KMS-11 (cell line): Measurements from ENCODE around the gene FEM1B.
A peak's percentile ranks its signal among the peaks of the same experiment; 100 is the strongest.

ENCODE experiments used
- H2AFZ ChIP-seq: fragments of 200-600 bp; sonication (generic); 2 replicates; pipeline ENCODE4 v1.6.1; 2016; ENCODE audit warnings: antibody characterized with exemption, mixed run types, low read depth
- H3K27ac ChIP-seq: fragments of 200-600 bp; sonication (generic); 2 replicates; pipeline ENCODE4 v1.6.1; 2016; ENCODE audit warnings: mild to moderate bottlenecking, mixed run types
- H3K27me3 ChIP-seq: fragments of 200-600 bp; sonication (generic); 2 replicates; pipeline ENCODE4 v1.6.1; 2017; ENCODE audit warnings: mild to moderate bottlenecking, low read depth, mixed run types, moderate library complexity; ENCODE audit not compliant: insufficient read depth
- H3K36me3 ChIP-seq: fragments of 200-600 bp; sonication (generic); 2 replicates; pipeline ENCODE4 v1.6.1; 2017; ENCODE audit warnings: mild to moderate bottlenecking, mixed run types; ENCODE audit not compliant: insufficient read depth
- H3K4me1 ChIP-seq: fragments of 200-600 bp; sonication (generic); 2 replicates; pipeline ENCODE4 v1.6.1; 2016; ENCODE audit warnings: mild to moderate bottlenecking, low read depth, mixed run types; ENCODE audit not compliant: poor library complexity, severe bottlenecking
- H3K4me2 ChIP-seq: fragments of 200-600 bp; sonication (generic); 2 replicates; pipeline ENCODE4 v1.7.0; 2016; ENCODE audit warnings: mild to moderate bottlenecking, mixed run types
- H3K4me3 ChIP-seq: fragments of 200-600 bp; sonication (generic); IDR thresholded peaks from 2 replicates; pipeline ENCODE4 v1.6.1; 2017; ENCODE audit warnings: low read depth, low read length, mixed read lengths; ENCODE audit not compliant: insufficient read depth
- H3K79me2 ChIP-seq: fragments of 200-600 bp; sonication (generic); 2 replicates; pipeline ENCODE4 v1.6.1; 2016; ENCODE audit warnings: low read depth, mixed run types; ENCODE audit not compliant: insufficient read depth
- H3K9ac ChIP-seq: fragments of 200-600 bp; sonication (generic); 2 replicates; pipeline ENCODE4 v1.6.1; 2016; ENCODE audit warnings: mild to moderate bottlenecking, mixed run types
- H4K20me1 ChIP-seq: fragments of 200-600 bp; sonication (generic); 2 replicates; pipeline ENCODE4 v1.6.1; 2016; ENCODE audit warnings: mild to moderate bottlenecking, mixed run types; ENCODE audit not compliant: insufficient read depth
- CTCF ChIP-seq: fragments of 200-600 bp; sonication (generic); conservative IDR thresholded peaks from 2 replicates; pipeline ENCODE4 v1.6.1; 2017; ENCODE audit warnings: low read depth, mild to moderate bottlenecking, antibody characterized with exemption, low read length, moderate library complexity, mixed read lengths

FEM1B gene

GRCh38 chr15:68284616-68285258 is 7.2 kb downstream of the FEM1B start:
- Histone ChIP-seq H4K20me1 (peaks cover 39% of the 10 kb centered on the region), H3K36me3 (0 out of 2 replicates have a peak, but pooled peaks cover 13% of the 10 kb centered on the region), H3K27me3 (no peaks in the 10 kb centered on the region), H3K4me1 (peaks cover 75% of the 10 kb centered on the region), H3K27ac (no peak overlapping the region), H3K79me2 (peaks cover 100% of the 10 kb centered on the region), H3K4me3 (no peak overlapping the region), H2AFZ (no peak overlapping the region), H3K4me2 (no peak overlapping the region), H3K9ac (no peak overlapping the region)
- no peak for TF ChIP-seq CTCF

- Histone ChIP-seq H3K4me2 (peak overlapping the region; percentile 37; the same call in 1 of the 2 replicates), H3K4me1 (peaks cover 69% of the 10 kb centered on the region), H3K79me2 (peaks cover 94% of the 10 kb centered on the region), H4K20me1 (peaks cover 32% of the 10 kb centered on the region), H3K4me3 (no peak overlapping the region), H3K27ac (no peak overlapping the region), H2AFZ (no peak overlapping the region), H3K9ac (no peak overlapping the region), H3K36me3 (0 out of 2 replicates have a peak, but pooled peaks cover 13% of the 10 kb centered on the region), H3K27me3 (no peaks in the 10 kb centered on the region)
- no peak for TF ChIP-seq CTCF
These were observed 7.9 kb downstream of the FEM1B start for GRCh38 chr15:68285259-68285980.

- Histone ChIP-seq H2AFZ (no peak overlapping the region), H3K27me3 (no peaks in the 10 kb centered on the region), H3K27ac (no peak overlapping the region), H3K79me2 (peaks cover 93% of the 10 kb centered on the region), H4K20me1 (peaks cover 24% of the 10 kb centered on the region), H3K4me3 (no peak overlapping the region), H3K9ac (no peak overlapping the region), H3K4me1 (peaks cover 67% of the 10 kb centered on the region), H3K4me2 (no peak overlapping the region), H3K36me3 (0 out of 2 replicates have a peak, but pooled peaks cover 13% of the 10 kb centered on the region)
- no peak for TF ChIP-seq CTCF
These were observed 8.7 kb downstream of the FEM1B start for GRCh38 chr15:68286256-68286655.

DNA sequence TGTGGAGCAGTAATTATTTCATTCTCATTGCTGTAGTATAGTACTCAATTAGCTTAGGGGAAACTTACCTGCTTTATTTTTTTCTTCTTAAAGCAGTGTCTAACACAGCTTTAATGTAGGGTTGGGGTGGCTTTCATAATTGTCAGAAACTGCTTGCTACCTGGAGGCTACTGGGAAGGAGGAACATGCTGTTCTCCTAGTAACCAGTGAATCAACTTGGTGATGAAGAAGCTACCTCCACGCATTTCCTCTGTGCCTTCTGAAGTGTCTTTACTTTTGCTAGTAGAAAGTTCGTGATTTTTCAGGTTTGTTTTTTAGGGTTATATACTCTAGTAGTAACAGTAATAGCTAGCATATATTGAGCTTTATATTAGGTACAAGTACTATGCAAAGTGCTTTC is 11.5 kb downstream of the FEM1B start:
- Histone ChIP-seq H3K4me2 (no peak overlapping the region), H3K4me1 (peaks cover 62% of the 10 kb centered on the region), H3K27me3 (no peaks in the 10 kb centered on the region), H3K27ac (no peak overlapping the region), H3K9ac (no peak overlapping the region), H3K4me3 (no peak overlapping the region), H3K36me3 (0 out of 2 replicates have a peak, but pooled peaks cover 13% of the 10 kb centered on the region), H3K79me2 (peaks cover 82% of the 10 kb centered on the region), H2AFZ (no peak overlapping the region), H4K20me1 (peaks cover 18% of the 10 kb centered on the region; the same call in 1 of the 2 replicates)
- no peak for TF ChIP-seq CTCF
